Skeletal muscle satellite cell (primary cell): ENCODE data around the gene PCDHA3.
"Not testable (repeated sequence)": the region's sequence is repeated elsewhere in the genome, so short reads cannot be mapped to it uniquely, and the experiment has no call there.

Experiments
- H3K27me3 ChIP-seq: 2 replicates; pipeline ENCODE4 v1.7.0; 2013; ENCODE audit warnings: low read length; ENCODE audit not compliant: control insufficient read depth, insufficient read depth
- H3K36me3 ChIP-seq: 2 replicates; pipeline ENCODE4 v1.7.0; 2013; ENCODE audit warnings: mild to moderate bottlenecking, control low read depth, low read length; ENCODE audit not compliant: insufficient read depth
- H3K4me1 ChIP-seq: 2 replicates; pipeline ENCODE4 v1.7.0; 2013; ENCODE audit warnings: low read length; ENCODE audit not compliant: control insufficient read depth, insufficient read depth
- H3K4me2 ChIP-seq: 2 replicates; pipeline ENCODE4 v1.7.0; 2013; ENCODE audit warnings: mild to moderate bottlenecking, low read length
- H3K4me3 ChIP-seq: 2 replicates; pipeline ENCODE4 v1.7.0; 2013; ENCODE audit warnings: low read length
- H3K9ac ChIP-seq: 2 replicates; pipeline ENCODE4 v1.7.0; 2013; ENCODE audit warnings: mild to moderate bottlenecking, low read depth, low read length, moderate library complexity
- H3K9me3 ChIP-seq: replicated peaks from 2 replicates; pipeline ENCODE4 v1.7.0; 2013; ENCODE audit warnings: mild to moderate bottlenecking, control low read depth, low read length

The PCDHA3 gene

DNA sequence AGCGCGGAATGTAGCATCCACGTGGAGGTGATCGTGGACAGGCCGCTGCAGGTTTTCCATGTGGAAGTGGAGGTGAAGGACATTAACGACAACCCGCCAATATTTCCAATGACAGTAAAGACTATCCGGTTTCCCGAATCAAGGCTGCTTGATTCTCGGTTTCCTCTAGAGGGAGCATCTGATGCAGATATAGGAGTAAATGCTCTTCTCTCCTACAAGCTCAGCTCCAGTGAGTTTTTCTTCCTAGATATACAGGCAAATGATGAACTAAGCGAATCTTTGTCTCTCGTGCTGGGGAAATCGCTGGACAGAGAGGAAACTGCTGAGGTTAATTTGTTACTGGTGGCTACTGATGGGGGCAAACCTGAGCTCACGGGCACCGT is 5.6 kb upstream of the PCDHA3 start:
- no peaks in the 10 kb centered on the region for H3K9me3 ChIP-seq
- no peaks in the 10 kb centered on the region for H3K36me3 ChIP-seq
- no peaks in the 10 kb centered on the region for H3K4me1 ChIP-seq
- H3K27me3 ChIP-seq = no peaks in the 10 kb centered on the region
- H3K4me2 ChIP-seq = peak overlapping the region; percentile 62
- H3K9ac ChIP-seq = no peak overlapping the region
- no peak overlapping the region for H3K4me3 ChIP-seq

DNA sequence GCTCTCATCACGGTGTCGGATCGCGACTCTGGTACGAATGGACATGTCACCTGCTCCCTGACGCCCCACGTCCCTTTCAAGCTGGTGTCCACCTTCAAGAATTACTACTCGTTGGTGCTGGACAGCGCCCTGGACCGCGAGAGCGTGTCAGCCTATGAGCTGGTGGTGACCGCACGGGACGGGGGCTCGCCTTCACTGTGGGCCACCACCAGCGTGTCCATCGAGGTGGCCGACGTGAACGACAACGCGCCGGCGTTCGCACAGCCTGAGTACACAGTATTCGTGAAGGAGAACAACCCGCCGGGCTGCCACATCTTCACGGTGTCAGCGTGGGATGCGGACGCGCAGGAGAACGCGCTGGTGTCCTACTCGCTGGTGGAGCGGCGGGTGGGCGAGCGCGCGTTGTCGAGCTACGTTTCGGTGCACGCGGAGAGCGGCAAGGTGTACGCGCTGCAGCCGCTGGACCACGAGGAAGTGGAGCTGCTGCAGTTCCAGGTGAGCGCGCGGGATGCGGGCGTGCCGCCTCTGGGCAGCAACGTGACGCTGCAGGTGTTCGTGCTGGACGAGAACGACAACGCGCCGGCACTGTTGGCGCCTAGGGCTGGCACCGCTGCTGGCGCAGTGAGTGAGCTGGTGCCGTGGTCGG is 4.7 kb upstream of the PCDHA3 start:
- not testable (repeated sequence) for H3K9ac ChIP-seq, H3K36me3 ChIP-seq, H3K4me1 ChIP-seq, H3K4me2 ChIP-seq, H3K9me3 ChIP-seq, H3K27me3 ChIP-seq, H3K4me3 ChIP-seq

DNA sequence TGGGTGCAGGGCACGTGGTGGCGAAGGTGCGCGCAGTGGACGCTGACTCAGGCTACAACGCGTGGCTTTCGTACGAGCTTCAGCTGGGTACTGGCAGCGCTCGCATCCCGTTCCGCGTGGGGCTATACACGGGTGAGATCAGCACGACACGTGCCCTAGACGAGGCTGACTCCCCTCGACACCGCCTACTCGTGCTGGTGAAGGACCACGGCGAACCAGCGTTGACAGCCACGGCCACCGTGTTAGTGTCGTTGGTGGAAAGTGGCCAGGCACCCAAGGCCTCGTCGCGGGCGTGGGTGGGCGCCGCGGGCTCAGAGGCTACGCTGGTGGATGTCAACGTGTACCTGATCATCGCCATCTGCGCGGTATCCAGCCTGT is 4.2 kb upstream of the PCDHA3 start:
- Histone ChIP-seq H3K4me3 (no peak overlapping the region), H3K4me2 (no peak overlapping the region), H3K27me3 (no peaks in the 10 kb centered on the region), H3K36me3 (no peaks in the 10 kb centered on the region), H3K9me3 (no peaks in the 10 kb centered on the region), H3K4me1 (no peaks in the 10 kb centered on the region), H3K9ac (no peak overlapping the region)

DNA sequence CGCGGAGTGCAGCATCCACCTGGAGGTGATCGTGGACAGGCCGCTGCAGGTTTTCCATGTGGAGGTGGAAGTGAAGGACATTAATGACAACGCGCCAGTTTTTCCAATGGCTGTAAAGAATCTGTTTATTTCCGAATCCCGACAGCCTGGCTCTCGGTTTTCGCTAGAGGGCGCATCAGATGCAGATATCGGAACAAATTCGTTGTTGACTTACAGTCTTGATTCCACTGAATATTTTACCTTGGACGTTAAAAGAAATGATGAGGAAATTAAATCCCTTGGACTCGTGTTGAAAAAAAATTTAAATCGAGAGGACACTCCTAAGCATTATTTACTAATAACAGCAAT is 611 bp downstream of the PCDHA3 start:
- no peaks in the 10 kb centered on the region for H3K27me3 ChIP-seq
- no peaks in the 10 kb centered on the region for H3K4me1 ChIP-seq
- H3K4me3 ChIP-seq = peak overlapping the region; percentile 51
- H3K4me2 ChIP-seq = peak overlapping the region; percentile 69
- no peaks in the 10 kb centered on the region for H3K36me3 ChIP-seq
- H3K9me3 ChIP-seq = no peaks in the 10 kb centered on the region
- no peak overlapping the region for H3K9ac ChIP-seq

DNA sequence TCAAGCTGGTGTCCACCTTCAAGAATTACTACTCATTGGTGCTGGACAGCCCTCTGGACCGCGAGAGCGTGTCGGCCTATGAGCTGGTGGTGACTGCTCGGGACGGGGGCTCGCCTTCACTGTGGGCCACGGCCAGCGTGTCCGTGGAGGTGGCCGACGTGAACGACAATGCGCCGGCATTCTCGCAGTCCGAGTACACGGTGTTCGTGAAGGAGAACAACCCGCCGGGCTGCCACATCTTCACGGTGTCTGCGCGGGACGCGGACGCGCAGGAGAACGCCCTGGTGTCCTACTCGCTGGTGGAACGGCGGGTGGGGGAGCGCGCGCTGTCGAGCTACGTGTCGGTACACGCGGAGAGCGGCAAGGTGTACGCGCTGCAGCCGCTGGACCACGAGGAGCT is 1.5 kb downstream of the PCDHA3 start:
- H3K36me3 ChIP-seq, H3K27me3 ChIP-seq, H3K4me1 ChIP-seq, H3K9ac ChIP-seq, H3K9me3 ChIP-seq, H3K4me3 ChIP-seq, H3K4me2 ChIP-seq: not testable (repeated sequence)

DNA sequence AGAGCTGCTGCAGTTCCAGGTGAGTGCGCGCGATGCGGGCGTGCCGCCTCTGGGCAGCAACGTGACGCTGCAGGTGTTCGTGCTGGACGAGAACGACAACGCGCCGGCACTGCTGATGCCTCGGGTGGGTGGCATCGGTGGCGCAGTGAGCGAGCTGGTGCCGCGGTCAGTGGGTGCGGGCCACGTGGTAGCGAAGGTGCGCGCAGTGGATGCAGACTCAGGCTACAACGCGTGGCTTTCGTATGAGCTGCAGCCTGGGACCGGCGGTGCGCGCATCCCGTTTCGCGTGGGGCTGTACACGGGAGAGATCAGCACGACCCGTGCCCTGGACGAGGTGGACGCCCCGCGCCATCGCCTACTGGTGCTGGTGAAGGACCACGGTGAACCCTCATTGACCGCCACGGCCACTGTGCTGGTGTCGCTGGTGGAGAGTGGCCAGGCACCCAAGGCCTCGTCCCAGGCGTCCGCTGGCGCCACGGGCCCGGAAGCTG is 2.0 kb downstream of the PCDHA3 start:
- Histone ChIP-seq H3K4me2 (no peak overlapping the region), H3K4me3 (no peak overlapping the region), H3K9ac (no peak overlapping the region), H3K36me3 (no peaks in the 10 kb centered on the region), H3K4me1 (no peaks in the 10 kb centered on the region), H3K27me3 (no peaks in the 10 kb centered on the region), H3K9me3 (peaks cover 6% of the 10 kb centered on the region)

DNA sequence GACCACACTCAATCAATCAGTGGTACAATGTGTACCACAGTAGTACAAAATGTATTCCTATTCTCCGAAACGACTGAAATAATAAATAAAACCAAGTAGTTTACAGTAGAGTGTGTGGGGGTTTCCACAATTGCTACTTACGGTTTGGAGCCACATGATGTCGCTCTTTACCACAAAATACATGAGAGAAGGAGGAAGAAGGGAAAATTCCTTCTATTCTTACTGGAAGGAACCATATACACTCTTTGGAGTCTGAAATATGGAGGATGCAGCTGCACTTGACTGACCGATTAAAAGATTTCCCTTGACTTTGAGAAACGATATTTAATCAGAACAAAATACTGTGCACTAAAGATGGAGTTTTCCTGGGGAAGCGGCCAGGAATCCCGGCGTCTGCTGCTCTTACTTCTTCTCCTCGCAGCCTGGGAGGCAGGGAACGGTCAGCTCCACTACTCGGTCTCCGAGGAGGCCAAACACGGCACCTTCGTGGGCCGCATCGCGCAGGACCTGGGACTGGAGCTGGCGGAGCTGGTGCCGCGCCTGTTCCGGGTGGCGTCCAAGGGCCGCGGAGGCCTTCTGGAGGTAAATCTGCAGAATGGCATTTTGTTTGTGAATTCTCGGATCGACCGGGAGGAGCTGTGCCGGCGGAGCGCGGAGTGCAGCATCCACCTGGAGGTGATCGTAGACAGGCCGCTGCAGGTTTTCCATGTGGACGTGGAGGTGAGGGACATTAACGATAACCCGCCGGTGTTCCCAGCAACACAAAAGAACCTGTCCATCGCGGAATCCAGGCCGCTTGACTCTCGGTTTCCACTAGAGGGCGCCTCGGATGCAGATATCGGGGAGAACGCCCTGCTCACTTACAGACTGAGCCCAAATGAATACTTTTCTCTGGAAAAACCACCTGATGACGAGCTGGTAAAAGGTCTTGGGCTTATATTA is 6.2 kb downstream of the PCDHA3 start, which contains the start of gene PCDHA4:
Gene PCDHA4 (plus strand): TSS at position 235 of the 942 bp plus-strand sequence.
- peak within 1 kb of the TSS; percentile 63 for H3K4me3 ChIP-seq

DNA sequence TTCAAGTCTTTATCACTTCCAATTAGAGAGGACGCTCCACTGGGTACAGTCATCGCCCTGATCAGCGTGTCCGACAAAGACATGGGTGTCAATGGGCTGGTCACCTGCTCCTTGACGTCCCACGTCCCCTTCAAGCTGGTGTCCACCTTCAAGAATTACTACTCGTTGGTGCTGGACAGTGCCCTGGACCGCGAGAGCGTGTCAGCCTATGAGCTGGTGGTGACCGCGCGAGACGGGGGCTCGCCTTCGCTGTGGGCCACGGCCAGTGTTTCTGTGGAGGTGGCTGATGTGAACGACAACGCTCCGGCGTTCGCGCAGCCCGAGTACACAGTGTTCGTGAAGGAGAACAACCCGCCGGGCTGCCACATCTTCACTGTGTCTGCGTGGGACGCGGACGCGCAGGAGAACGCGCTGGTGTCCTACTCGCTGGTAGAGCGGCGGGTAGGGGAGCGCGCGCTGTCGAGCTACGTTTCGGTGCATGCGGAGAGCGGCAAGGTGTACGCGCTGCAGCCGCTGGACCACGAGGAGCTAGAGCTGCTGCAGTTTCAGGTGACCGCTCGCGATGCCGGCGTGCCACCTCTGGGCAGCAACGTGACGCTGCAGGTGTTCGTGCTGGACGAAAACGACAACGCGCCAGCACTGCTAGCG is 7.5 kb downstream of the PCDHA3 start:
- not testable (repeated sequence) for H3K9me3 ChIP-seq, H3K9ac ChIP-seq, H3K4me3 ChIP-seq, H3K4me1 ChIP-seq, H3K4me2 ChIP-seq, H3K27me3 ChIP-seq, H3K36me3 ChIP-seq

More for the DNA sequence above, 6.2 kb downstream of the PCDHA3 start, which contains the start of gene PCDHA4:
- no peaks in the 10 kb centered on the region for H3K36me3 ChIP-seq
- H3K4me2 ChIP-seq = no peak within 1 kb of the TSS
- H3K4me1 ChIP-seq = no peaks in the 10 kb centered on the region
- peaks cover 6% of the 10 kb centered on the region for H3K9me3 ChIP-seq
- peak within 1 kb of the TSS; percentile 35 for H3K9ac ChIP-seq
- no peaks in the 10 kb centered on the region for H3K27me3 ChIP-seq

DNA sequence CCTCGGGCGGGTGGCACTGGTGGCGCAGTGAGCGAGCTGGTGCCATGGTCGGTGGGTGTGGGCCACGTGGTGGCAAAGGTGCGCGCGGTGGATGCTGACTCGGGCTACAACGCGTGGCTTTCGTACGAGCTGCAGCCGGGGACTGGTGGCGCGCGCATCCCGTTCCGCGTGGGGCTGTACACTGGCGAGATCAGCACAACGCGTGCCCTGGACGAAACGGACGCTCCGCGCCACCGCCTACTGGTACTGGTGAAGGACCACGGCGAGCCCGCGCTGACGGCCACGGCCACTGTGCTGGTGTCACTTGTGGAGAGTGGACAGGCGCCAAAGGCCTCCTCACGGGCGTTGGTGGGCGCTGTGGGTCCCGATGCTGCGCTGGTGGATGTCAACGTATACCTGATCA is 8.0 kb downstream of the PCDHA3 start:
- Histone ChIP-seq H3K4me1 (no peaks in the 10 kb centered on the region), H3K4me3 (no peak overlapping the region), H3K27me3 (no peaks in the 10 kb centered on the region), H3K9me3 (peaks cover 6% of the 10 kb centered on the region), H3K4me2 (no peak overlapping the region), H3K36me3 (no peaks in the 10 kb centered on the region), H3K9ac (no peak overlapping the region)

DNA sequence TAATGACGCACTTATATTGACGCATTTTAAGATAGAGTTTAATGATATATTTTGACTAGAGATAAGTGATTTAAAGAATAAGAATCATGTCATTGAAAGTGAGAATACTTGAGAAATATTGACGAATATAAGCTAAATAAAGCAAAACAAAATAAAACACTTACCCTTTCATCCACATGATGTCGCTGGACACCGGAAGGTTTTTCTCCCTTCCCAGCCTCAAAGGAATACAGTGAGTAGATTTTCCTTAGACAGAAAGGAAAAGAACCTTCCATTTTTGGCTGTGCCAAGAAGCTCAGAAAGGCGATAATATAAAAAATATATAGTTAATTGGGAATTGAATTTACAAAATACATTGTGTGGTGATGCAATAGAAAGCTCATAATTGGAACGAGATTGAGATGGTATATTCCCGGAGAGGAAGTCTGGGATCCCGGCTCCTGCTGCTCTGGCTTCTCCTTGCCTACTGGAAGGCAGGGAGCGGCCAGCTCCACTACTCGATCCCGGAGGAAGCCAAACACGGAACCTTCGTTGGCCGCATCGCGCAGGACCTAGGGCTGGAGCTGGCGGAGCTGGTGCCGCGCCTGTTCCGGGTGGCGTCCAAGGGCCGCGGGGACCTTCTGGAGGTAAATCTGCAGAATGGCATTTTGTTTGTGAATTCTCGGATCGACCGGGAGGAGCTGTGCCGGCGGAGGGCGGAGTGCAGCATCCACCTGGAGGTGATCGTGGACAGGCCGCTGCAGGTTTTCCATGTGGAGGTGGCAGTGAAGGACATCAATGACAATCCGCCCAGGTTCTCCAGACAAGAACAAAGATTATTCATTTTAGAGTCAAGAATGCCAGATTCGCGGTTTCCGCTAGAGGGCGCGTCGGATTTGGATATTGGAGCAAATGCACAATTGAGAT is 20.8 kb downstream of the PCDHA3 start, which contains the start of gene PCDHA5:
Gene PCDHA5 (plus strand): TSS at position 239 of the 906 bp plus-strand sequence.
- H3K9me3 ChIP-seq = no peaks in the 10 kb centered on the region
- H3K4me3 ChIP-seq = no peak within 1 kb of the TSS
- no peaks in the 10 kb centered on the region for H3K36me3 ChIP-seq
- no peak within 1 kb of the TSS for H3K9ac ChIP-seq
- H3K4me1 ChIP-seq = no peaks in the 10 kb centered on the region
- no peaks in the 10 kb centered on the region for H3K27me3 ChIP-seq
- no peak within 1 kb of the TSS for H3K4me2 ChIP-seq

DNA sequence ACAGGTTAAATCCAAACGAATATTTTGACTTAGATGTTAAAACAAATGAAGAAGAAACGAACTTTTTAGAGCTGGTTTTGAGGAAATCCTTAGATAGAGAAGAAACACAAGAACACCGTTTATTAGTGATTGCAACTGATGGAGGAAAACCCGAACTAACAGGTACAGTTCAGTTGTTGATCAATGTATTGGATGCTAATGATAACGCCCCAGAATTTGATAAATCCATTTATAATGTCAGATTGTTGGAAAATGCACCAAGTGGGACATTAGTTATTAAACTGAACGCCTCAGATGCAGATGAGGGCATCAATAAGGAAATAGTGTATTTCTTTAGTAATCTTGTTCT is 21.4 kb downstream of the PCDHA3 start:
- H3K9ac ChIP-seq = no peak overlapping the region
- no peak overlapping the region for H3K4me3 ChIP-seq
- H3K4me2 ChIP-seq = no peak overlapping the region
- H3K4me1 ChIP-seq = no peaks in the 10 kb centered on the region
- no peaks in the 10 kb centered on the region for H3K27me3 ChIP-seq
- no peaks in the 10 kb centered on the region for H3K36me3 ChIP-seq
- H3K9me3 ChIP-seq = no peaks in the 10 kb centered on the region
